DND-41 (cell line): ENCODE measurements around the gene PRR36.

Experiments
- ATAC-seq: fragments of 200-7000 bp; cut with Tn5 transposase; 3 replicates; pipeline ENCODE4 v1.9.1; 2021; ENCODE audit warnings: low read depth; ENCODE audit not compliant: insufficient read depth
- DNase-seq: peaks from one replicate; pipeline ENCODE4 v3.0.0-alpha.2; 2020
- H2AFZ ChIP-seq: 2 replicates; pipeline ENCODE4 v1.6.0; 2012; ENCODE audit warnings: low read depth, low read length
- H3K27ac ChIP-seq: 2 replicates; pipeline ENCODE4 v1.5.1; 2012; ENCODE audit warnings: low read length, inconsistent platforms
- H3K27me3 ChIP-seq: fragments of 200-600 bp; sonication (generic); 2 replicates; pipeline ENCODE4 v1.6.0; 2012; ENCODE audit warnings: low read length, mild to moderate bottlenecking, inconsistent platforms; ENCODE audit not compliant: insufficient read depth, poor library complexity
- H3K36me3 ChIP-seq: 2 replicates; pipeline ENCODE4 v1.5.1; 2012; ENCODE audit warnings: low read length, inconsistent platforms; ENCODE audit not compliant: insufficient read depth
- H3K4me1 ChIP-seq: 2 replicates; pipeline ENCODE4 v1.5.1; 2012; ENCODE audit warnings: mild to moderate bottlenecking, low read length; ENCODE audit not compliant: insufficient read depth
- H3K4me2 ChIP-seq: 2 replicates; pipeline ENCODE4 v1.6.0; 2012; ENCODE audit warnings: mild to moderate bottlenecking, moderate library complexity, low read length, inconsistent platforms; ENCODE audit not compliant: insufficient read depth
- H3K4me3 ChIP-seq, 2 experiments: fragments of 200-600 bp in 1 of 2; shearing (Covaris generic) in 1 of 2; 2 replicates each; pipeline ENCODE4 v1.5.1; 2012 to 2016; ENCODE audit warnings: inconsistent platforms in 2 of 2, low read length in 2 of 2, mild to moderate bottlenecking in 2 of 2, low read depth in 1 of 2, moderate library complexity in 1 of 2
- H3K79me2 ChIP-seq: 2 replicates; pipeline ENCODE4 v1.6.0; 2012; ENCODE audit warnings: low read length, inconsistent platforms; ENCODE audit not compliant: insufficient read depth
- H3K9ac ChIP-seq: 2 replicates; pipeline ENCODE4 v1.6.0; 2012; ENCODE audit warnings: low read depth, mild to moderate bottlenecking, inconsistent platforms, low read length, moderate library complexity
- H3K9me3 ChIP-seq: 2 replicates; pipeline ENCODE4 v1.5.1; 2012; ENCODE audit warnings: low read length, moderate library complexity, mild to moderate bottlenecking, inconsistent platforms; ENCODE audit not compliant: insufficient read depth, severe bottlenecking
- H4K20me1 ChIP-seq: 2 replicates; pipeline ENCODE4 v1.6.0; 2012; ENCODE audit warnings: low read length; ENCODE audit not compliant: insufficient read depth
- EZH2 ChIP-seq: IDR thresholded peaks from 3 replicates; pipeline ENCODE4 v1.6.1; 2012; ENCODE audit warnings: borderline replicate concordance, low read depth, mild to moderate bottlenecking, moderate library complexity, low read length, inconsistent platforms; ENCODE audit not compliant: severe bottlenecking
- TF ChIP-seq, protein P1 (sequence below): IDR thresholded peaks from 2 replicates; pipeline ENCODE4 v1.5.1; 2012; ENCODE audit warnings: borderline replicate concordance, low read length, moderate library complexity, mild to moderate bottlenecking; ENCODE audit not compliant: poor library complexity, severe bottlenecking; ENCODE audit errors: extremely low read depth

The PRR36 gene

DNA sequence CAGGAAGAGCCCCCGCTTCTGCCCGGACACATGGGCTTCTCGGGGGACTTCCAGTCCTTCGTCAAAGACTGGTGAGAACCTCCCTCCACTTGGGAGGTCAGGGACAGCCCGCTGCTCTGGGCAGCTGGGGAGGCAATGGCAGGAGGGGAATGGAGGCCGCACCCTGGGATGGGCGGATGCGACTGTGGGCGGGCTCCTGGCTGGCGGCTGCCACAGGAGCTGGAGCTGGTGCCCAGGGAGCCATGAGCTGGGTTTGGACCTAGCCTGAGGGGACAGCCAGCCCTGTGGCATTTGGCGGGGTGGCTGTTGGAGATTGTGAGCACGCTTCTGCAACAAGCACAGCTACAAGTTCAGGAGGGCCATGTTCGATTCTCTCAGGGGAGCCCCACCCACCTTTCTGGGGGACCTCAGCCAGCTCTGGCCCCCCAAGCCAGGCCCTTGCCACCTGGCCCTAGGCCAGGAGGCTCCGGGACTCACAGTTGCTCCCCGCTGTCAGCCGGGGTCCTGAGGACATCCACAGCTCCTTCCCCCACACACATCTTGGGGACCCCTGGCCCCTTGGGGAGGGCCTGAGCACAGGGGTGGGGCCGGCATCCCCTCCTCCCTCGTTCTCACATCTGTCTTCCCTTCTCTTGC lies 37.4 kb upstream of the PRR36 start:
- Histone ChIP-seq H3K9me3 (no peaks in the 10 kb centered on the region), H3K27me3 (peaks cover 12% of the 10 kb centered on the region), H3K36me3 (peaks cover 55% of the 10 kb centered on the region), H3K4me1 (peaks cover 2% of the 10 kb centered on the region; the same call in 1 of the 2 replicates), H4K20me1 (peaks cover 58% of the 10 kb centered on the region), H3K27ac (no peak overlapping the region), H3K9ac (no peak overlapping the region), H2AFZ (no peak overlapping the region), H3K4me3 (no peak overlapping the region), H3K79me2 (peaks cover 29% of the 10 kb centered on the region), H3K4me2 (no peak overlapping the region)
- ATAC-seq (no peak), DNase-seq (no peak)
- no peak for TF ChIP-seq EZH2
- TF ChIP-seq, protein P1, sequence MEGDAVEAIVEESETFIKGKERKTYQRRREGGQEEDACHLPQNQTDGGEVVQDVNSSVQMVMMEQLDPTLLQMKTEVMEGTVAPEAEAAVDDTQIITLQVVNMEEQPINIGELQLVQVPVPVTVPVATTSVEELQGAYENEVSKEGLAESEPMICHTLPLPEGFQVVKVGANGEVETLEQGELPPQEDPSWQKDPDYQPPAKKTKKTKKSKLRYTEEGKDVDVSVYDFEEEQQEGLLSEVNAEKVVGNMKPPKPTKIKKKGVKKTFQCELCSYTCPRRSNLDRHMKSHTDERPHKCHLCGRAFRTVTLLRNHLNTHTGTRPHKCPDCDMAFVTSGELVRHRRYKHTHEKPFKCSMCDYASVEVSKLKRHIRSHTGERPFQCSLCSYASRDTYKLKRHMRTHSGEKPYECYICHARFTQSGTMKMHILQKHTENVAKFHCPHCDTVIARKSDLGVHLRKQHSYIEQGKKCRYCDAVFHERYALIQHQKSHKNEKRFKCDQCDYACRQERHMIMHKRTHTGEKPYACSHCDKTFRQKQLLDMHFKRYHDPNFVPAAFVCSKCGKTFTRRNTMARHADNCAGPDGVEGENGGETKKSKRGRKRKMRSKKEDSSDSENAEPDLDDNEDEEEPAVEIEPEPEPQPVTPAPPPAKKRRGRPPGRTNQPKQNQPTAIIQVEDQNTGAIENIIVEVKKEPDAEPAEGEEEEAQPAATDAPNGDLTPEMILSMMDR: no peak

DNA sequence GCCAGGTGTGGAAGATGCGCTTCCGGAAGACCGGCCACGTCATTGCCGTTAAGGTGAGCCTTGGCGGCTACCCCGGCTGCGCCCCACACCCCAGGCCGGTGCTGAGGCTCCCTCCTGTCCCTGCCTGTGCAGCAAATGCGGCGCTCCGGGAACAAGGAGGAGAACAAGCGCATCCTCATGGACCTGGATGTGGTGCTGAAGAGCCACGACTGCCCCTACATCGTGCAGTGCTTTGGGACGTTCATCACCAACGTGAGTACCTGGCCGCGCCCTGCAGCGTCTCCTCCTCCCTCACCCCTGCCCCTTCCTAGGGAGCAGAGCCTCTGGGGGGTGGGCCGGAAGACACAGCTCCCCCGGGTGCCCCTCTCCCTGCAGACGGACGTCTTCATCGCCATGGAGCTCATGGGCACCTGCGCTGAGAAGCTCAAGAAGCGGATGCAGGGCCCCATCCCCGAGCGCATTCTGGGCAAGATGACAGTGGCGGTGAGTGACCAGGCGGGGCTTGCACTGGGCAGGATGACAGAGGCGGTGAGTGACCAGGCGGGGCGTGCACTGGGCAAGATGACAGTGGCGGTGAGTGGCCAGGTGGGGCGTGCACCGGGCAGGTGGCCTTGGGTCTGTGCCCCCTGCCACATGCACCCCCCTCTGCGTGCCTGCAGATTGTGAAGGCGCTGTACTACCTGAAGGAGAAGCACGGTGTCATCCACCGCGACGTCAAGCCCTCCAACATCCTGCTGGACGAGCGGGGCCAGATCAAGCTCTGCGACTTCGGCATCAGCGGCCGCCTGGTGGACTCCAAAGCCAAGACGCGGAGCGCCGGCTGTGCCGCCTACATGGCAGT lies 36.4 kb upstream of the PRR36 start:
- peaks cover 9% of the 10 kb centered on the region for H3K4me1 ChIP-seq

DNA sequence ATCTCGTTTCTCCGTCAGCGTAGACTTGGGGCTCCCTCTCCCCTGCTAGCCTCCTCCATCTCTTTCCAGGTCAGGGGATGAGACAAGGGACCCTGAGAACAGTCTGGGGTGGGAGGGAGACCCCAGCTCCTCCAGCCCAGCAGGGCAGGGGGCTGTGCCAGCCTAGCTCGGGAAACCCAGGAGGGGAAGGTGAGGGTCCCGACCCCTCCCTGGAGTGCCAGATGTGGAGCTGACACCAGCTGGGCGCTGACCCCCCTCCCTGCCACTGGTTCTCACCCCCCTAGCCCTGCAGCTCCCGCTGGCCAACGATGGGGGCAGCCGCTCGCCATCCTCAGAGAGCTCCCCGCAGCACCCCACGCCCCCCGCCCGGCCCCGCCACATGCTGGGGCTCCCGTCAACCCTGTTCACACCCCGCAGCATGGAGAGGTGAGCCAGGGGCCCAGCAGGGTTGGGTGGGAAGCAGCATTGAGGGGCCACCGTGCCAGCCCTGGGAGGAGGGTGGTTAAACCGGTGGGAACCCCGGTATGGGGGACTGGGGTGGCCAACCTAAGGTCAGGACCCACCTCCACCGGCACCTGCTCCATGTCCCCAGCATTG lies 35.4 kb upstream of the PRR36 start:
- ATAC-seq: no peak
- H3K27ac ChIP-seq: no peak overlapping the region
- no peaks in the 10 kb centered on the region for H3K9me3 ChIP-seq
- no peak for DNase-seq
- no peaks in the 10 kb centered on the region for H3K27me3 ChIP-seq
- no peak overlapping the region for H3K4me2 ChIP-seq
- peaks cover 50% of the 10 kb centered on the region for H3K79me2 ChIP-seq
- H3K4me1 ChIP-seq: peaks cover 19% of the 10 kb centered on the region
- peaks cover 74% of the 10 kb centered on the region for H3K36me3 ChIP-seq
- H2AFZ ChIP-seq: no peak overlapping the region
- no peak overlapping the region for H3K4me3 ChIP-seq
- no peak overlapping the region for H3K9ac ChIP-seq
- TF ChIP-seq, protein P1: no peak
- no peak for TF ChIP-seq EZH2
- H4K20me1 ChIP-seq: peaks cover 71% of the 10 kb centered on the region

More for the DNA sequence above, 36.4 kb upstream of the PRR36 start:
- H3K79me2 ChIP-seq: peaks cover 40% of the 10 kb centered on the region
- peaks cover 65% of the 10 kb centered on the region for H3K36me3 ChIP-seq
- H3K27ac ChIP-seq: no peak overlapping the region
- H2AFZ ChIP-seq: no peak overlapping the region
- H3K9me3 ChIP-seq: no peaks in the 10 kb centered on the region
- no peak for TF ChIP-seq EZH2
- TF ChIP-seq, protein P1: no peak
- H3K4me2 ChIP-seq: no peak overlapping the region
- no peak for ATAC-seq
- H3K4me3 ChIP-seq: no peak overlapping the region
- peaks cover 66% of the 10 kb centered on the region for H4K20me1 ChIP-seq
- DNase-seq: no peak
- no peak overlapping the region for H3K9ac ChIP-seq
- H3K27me3 ChIP-seq: peaks cover 3% of the 10 kb centered on the region
